Psoas muscle (tissue), 8 donors: ENCODE results near the gene GRK2. TPM values are rescaled to one million over a fixed set of nuclear protein-coding genes. Genes with fewer than 3 reads are reported as not detected.

Experiments used
- ATAC-seq, 4 donors: fragments of 200-7000 bp; cut with Tn5 transposase; one replicate each; pipeline ENCODE4 v1.9.1; 2020; ENCODE audit warnings: moderate library complexity in 3 of 4, mild to moderate bottlenecking in 2 of 4
- DNase-seq, 2 donors: peaks; one replicate each; pipeline ENCODE4 v3.0.0-alpha.2; 2020
- H3K27ac ChIP-seq: fragments of 200-600 bp; one replicate; pipeline ENCODE4 v1.8.0; 2022
- H3K27me3 ChIP-seq, 3 donors: fragments of 200-600 bp in 1 of 3; one replicate each; pipeline versions ENCODE4 v1.6.1 to v1.8.0; 2013 to 2022; ENCODE audit warnings: low read length in 2 of 3, mild to moderate bottlenecking in 2 of 3, moderate library complexity in 1 of 3; ENCODE audit not compliant: insufficient read depth in 3 of 3
- H3K36me3 ChIP-seq, 2 donors: fragments of 200-600 bp in 1 of 2; one replicate each; pipeline versions ENCODE4 v1.6.1 to v1.8.0; 2013 to 2022; ENCODE audit warnings: low read depth in 1 of 2, mild to moderate bottlenecking in 1 of 2, moderate library complexity in 1 of 2; ENCODE audit not compliant: insufficient read depth in 1 of 2
- H3K4me1 ChIP-seq: fragments of 200-600 bp; one replicate; pipeline ENCODE4 v1.8.0; 2022
- H3K4me3 ChIP-seq: fragments of 200-600 bp; one replicate; pipeline ENCODE4 v1.8.0; 2022; ENCODE audit warnings: mild to moderate bottlenecking
- H3K9me3 ChIP-seq: fragments of 200-600 bp; one replicate; pipeline ENCODE4 v1.8.0; 2022
- WGBS, 3 donors: extraction: QIAGEN DNeasy Blood & Tissue Kit; methylation state at CpG; one replicate each; pipeline versions ENCODE4 v1.1.6 to v1.1.7; 2013; 5-methylcytosine and 5-hydroxymethylcytosine counted together
- intact Hi-C, 2 donors: fragments of 100-400 bp; cut with DNase I; formaldehyde crosslinking; loops; one replicate each; pipeline versions ENCODE4 v1.11.0 to v1.14.2; 2022
- polyA plus RNA-seq, 3 donors: library from polyadenylated mRNA; stranded (reverse); fragments of 200-250 nt; gene quantifications; one replicate each; pipeline ENCODE4 v1.2.3, GENCODE V29; 2013
- total RNA-seq, 4 donors: library from RNA; stranded (reverse); fragmentation: NEBNext Ultra II Directional in 2 of 4; extraction: Animal tissue kit (Norgen Biotek cat#: 25700) in 2 of 4; gene quantifications; one replicate each; pipeline versions ENCODE4 v1.2.1 to v1.2.4, GENCODE V29; 2021 to 2023
- TF ChIP-seq, protein P1 (sequence below): fragments of 200-600 bp; IDR thresholded peaks from one replicate; pipeline ENCODE4 v1.8.0; 2022; ENCODE audit warnings: antibody characterized with exemption
- donor health status: healthy with polysubstance abuse.
- donor health status: DM: no; HTN: no; CAD: no; lungs with moderate emphysema.
- donor health status: Bipolar disorder and iron deficiency.
- donor health status: healthy.
- donor health status: DM: yes; HTN: yes; CAD: no.
- donor health status: DM: no; HTN: no; CAD: no.
- donor health status: DM: no; HTN: no; CAD: no.
- donor health status: DM: yes; HTN: yes; CAD: no.

Gene GRK2
- total and polyA plus RNA-seq, 7 donors: 37.3 to 56.8 (median 46.2) TPM

DNA sequence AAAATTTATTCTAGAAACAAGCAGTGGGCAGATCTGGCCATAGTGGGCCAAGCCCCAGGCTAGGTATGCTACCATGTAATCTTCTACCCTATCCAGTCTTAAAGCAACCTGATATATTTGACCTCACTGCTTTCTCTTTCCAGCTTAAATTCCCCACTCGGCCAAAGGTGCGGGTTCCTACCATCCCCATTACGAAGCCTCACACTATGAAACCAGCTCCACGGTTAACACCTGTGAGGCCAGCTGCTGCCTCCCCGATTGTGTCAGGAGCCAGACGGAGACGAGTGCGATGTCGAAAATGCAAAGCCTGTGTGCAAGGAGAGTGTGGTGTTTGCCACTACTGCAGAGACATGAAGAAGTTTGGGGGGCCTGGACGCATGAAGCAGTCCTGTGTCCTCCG is 21.2 kb upstream of the GRK2 start:
- 78 to 89% (median 78%) methylated on average over 11 of the region's 11 CpGs for WGBS, 3 donors
- Histone ChIP-seq H3K4me1 (peaks cover 59% of the 10 kb centered on the region), H3K9me3 (no peaks in the 10 kb centered on the region), H3K4me3 (no peak overlapping the region), H3K27ac (peak overlapping the region; percentile 0), H3K27me3 (no peaks in the 10 kb centered on the region), H3K36me3 (peaks cover 22 to 73% of the 10 kb centered on the region in 2 donors)
- DNase-seq (no peak), ATAC-seq (no peak)
- TF ChIP-seq, protein P1, sequence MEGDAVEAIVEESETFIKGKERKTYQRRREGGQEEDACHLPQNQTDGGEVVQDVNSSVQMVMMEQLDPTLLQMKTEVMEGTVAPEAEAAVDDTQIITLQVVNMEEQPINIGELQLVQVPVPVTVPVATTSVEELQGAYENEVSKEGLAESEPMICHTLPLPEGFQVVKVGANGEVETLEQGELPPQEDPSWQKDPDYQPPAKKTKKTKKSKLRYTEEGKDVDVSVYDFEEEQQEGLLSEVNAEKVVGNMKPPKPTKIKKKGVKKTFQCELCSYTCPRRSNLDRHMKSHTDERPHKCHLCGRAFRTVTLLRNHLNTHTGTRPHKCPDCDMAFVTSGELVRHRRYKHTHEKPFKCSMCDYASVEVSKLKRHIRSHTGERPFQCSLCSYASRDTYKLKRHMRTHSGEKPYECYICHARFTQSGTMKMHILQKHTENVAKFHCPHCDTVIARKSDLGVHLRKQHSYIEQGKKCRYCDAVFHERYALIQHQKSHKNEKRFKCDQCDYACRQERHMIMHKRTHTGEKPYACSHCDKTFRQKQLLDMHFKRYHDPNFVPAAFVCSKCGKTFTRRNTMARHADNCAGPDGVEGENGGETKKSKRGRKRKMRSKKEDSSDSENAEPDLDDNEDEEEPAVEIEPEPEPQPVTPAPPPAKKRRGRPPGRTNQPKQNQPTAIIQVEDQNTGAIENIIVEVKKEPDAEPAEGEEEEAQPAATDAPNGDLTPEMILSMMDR: no peak
- intact Hi-C loops: no loop called here

DNA sequence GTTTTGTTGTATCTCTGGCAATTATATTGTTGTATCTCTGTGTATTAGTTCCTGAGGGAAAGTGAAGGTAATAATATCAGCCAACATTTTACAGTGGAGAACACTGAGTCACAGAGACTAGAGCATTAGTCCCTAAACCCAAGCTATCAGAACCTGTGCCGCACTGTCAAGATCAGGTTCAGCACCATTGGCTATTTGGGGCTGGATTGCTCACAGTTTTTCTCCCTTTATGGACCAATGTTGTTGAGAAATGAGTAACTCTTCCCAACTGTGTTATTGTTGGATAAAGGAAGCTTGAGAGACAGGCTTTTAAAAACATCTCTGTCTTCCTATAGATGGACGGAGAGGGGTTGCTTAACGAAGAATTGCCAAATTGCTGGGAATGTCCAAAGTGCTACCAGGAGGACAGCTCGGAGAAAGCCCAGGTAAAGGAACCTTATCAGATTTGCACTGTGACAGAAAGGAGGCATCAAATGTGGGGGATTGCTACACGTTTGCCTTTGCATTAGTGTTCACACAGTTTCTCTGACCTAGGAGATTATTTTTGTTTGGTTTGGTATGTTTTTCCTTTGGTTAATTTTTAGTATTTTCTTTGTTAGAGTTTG is 18.2 kb upstream of the GRK2 start:
- no peak for DNase-seq
- Histone ChIP-seq H3K27ac (peak overlapping the region; percentile 43), H3K4me3 (peak overlapping the region; percentile 4), H3K4me1 (peaks cover 38% of the 10 kb centered on the region), H3K36me3 (peaks cover 30 to 100% of the 10 kb centered on the region in 2 donors), H3K9me3 (no peaks in the 10 kb centered on the region), H3K27me3 (no peaks in the 10 kb centered on the region)
- peak in 1 of 4 donors; percentile 28 for ATAC-seq
- 87 to 92% (median 91%) methylated on average over 5 of the region's 5 CpGs for WGBS, 3 donors
- intact Hi-C loops: no loop called here
- TF ChIP-seq, protein P1: no peak

GRCh38 chr11:67248653-67249052 is 17.6 kb upstream of the GRK2 start:
- TF ChIP-seq, protein P1: no peak
- H3K9me3 ChIP-seq: no peaks in the 10 kb centered on the region
- H3K27me3 ChIP-seq: no peaks in the 10 kb centered on the region
- H3K4me3 ChIP-seq: no peak overlapping the region
- H3K27ac ChIP-seq: peak overlapping the region; percentile 43
- DNase-seq (peak; percentile 77 to 89), ATAC-seq (peak; percentile 92 to 94 (median 93))
- intact Hi-C loops: no loop called here
- H3K36me3 ChIP-seq: peaks cover 34 to 100% of the 10 kb centered on the region in 2 donors
- H3K4me1 ChIP-seq: peaks cover 32% of the 10 kb centered on the region

GRCh38 chr11:67250059-67251043 is 15.9 kb upstream of the GRK2 start:
- H3K4me1 ChIP-seq: peaks cover 24% of the 10 kb centered on the region
- H3K9me3 ChIP-seq: no peaks in the 10 kb centered on the region
- H3K27ac ChIP-seq: peak overlapping the region; percentile 11
- intact Hi-C loops: no loop called here
- no peak overlapping the region for H3K4me3 ChIP-seq
- no peak for DNase-seq
- ATAC-seq: no peak
- peaks cover 34 to 100% of the 10 kb centered on the region in 2 donors for H3K36me3 ChIP-seq
- WGBS, 3 donors: 90 to 92% (median 91%) methylated on average over 36 to 37 of the region's 37 CpGs
- H3K27me3 ChIP-seq: no peaks in the 10 kb centered on the region
- TF ChIP-seq, protein P1: no peak
